GM10266 (cell line): ENCODE data around the gene GAS2.

Experiments
- DNase-seq: peaks from one replicate; pipeline ENCODE4 v3.0.0; 2012; ENCODE audit errors: extremely low spot score
- CTCF ChIP-seq: IDR thresholded peaks from 2 replicates; pipeline ENCODE4 v1.5.1; 2012; ENCODE audit warnings: mild to moderate bottlenecking, low read depth; ENCODE audit not compliant: control insufficient read depth, insufficient read depth; ENCODE audit errors: missing control alignments

The GAS2 gene

GRCh38 chr11:22671751-22672150, 5.3 kb downstream of the GAS2 start:
- no peak for DNase-seq
- no peak for TF ChIP-seq CTCF

- DNase-seq, result no peak
- no peak for TF ChIP-seq CTCF
Measured at GRCh38 chr11:22674470-22675439, 8.3 kb downstream of the GAS2 start.

- no peak for DNase-seq
- TF ChIP-seq CTCF, result no peak
Measured at GRCh38 chr11:22677153-22677903, 10.9 kb downstream of the GAS2 start.

GRCh38 chr11:22680628-22681027, 14.2 kb downstream of the GAS2 start:
- DNase-seq, result no peak
- no peak for TF ChIP-seq CTCF

GRCh38 chr11:22681281-22681812, 14.9 kb downstream of the GAS2 start:
- no peak for DNase-seq

GRCh38 chr11:22684082-22684481, 17.7 kb downstream of the GAS2 start:
- no peak for DNase-seq
- TF ChIP-seq CTCF, result no peak

More at GRCh38 chr11:22681281-22681812, 14.9 kb downstream of the GAS2 start:
- no peak for TF ChIP-seq CTCF

- DNase-seq, result no peak
- TF ChIP-seq CTCF, result no peak
Measured at GRCh38 chr11:22685111-22685510, 18.7 kb downstream of the GAS2 start.
